Heart right ventricle (tissue), 16 donors: ENCODE results near the gene TRIM47. TPM values are rescaled to one million over a fixed set of nuclear protein-coding genes. Genes with fewer than 3 reads are reported as not detected.

Source experiments
- ATAC-seq, 8 donors: fragments of 200-7000 bp; cut with Tn5 transposase; one replicate each; pipeline ENCODE4 v1.9.1; 2020; ENCODE audit warnings: mild to moderate bottlenecking in 8 of 8, moderate library complexity in 8 of 8, moderate number of reproducible peaks in 1 of 8
- DNase-seq, 2 donors: peaks; one replicate each; pipeline ENCODE4 v3.0.0-alpha.2; 2020
- H3K27ac ChIP-seq, 10 donors: fragments of 200-600 bp; sonication (generic) in 2 of 10; one replicate each; pipeline versions ENCODE4 v1.5.0 to v1.8.0; 2020 to 2022; ENCODE audit warnings: mild to moderate bottlenecking in 3 of 10
- H3K27me3 ChIP-seq, 7 donors: fragments of 200-600 bp; one replicate each; pipeline ENCODE4 v1.8.0; 2021 to 2022; ENCODE audit warnings: mild to moderate bottlenecking in 2 of 7
- H3K36me3 ChIP-seq, 9 donors: fragments of 200-600 bp; sonication (generic) in 1 of 9; one replicate each; pipeline versions ENCODE4 v1.5.0 to v1.8.0; 2020 to 2022; ENCODE audit warnings: mild to moderate bottlenecking in 2 of 9
- H3K4me1 ChIP-seq, 9 donors: fragments of 200-600 bp; sonication (generic) in 1 of 9; one replicate each; pipeline versions ENCODE4 v1.5.0 to v1.8.0; 2020 to 2022; ENCODE audit warnings: mild to moderate bottlenecking in 4 of 9
- H3K4me3 ChIP-seq, 10 donors: fragments of 200-600 bp; sonication (generic) in 2 of 10; one replicate each; pipeline versions ENCODE4 v1.5.0 to v1.8.0; 2020 to 2022; ENCODE audit warnings: mild to moderate bottlenecking in 7 of 10, moderate library complexity in 2 of 10
- H3K9me3 ChIP-seq, 11 donors: fragments of 200-600 bp in 10 of 11; sonication (generic) in 2 of 11; one replicate each; pipeline versions ENCODE4 v1.5.0 to v1.8.0; 2013 to 2022; ENCODE audit warnings: mild to moderate bottlenecking in 2 of 11, control low read depth in 1 of 11, moderate library complexity in 1 of 11
- CTCF ChIP-seq, 9 donors: fragments of 200-600 bp; sonication (generic) in 2 of 9; IDR thresholded peaks; one replicate each; pipeline versions ENCODE4 v1.5.0 to v1.8.0; 2021 to 2022; ENCODE audit warnings: antibody characterized with exemption in 9 of 9, mild to moderate bottlenecking in 5 of 9, moderate library complexity in 1 of 9
- WGBS, 2 donors: extraction: QIAGEN DNeasy Blood & Tissue Kit; methylation state at CpG; one replicate each; pipeline ENCODE4 v1.1.7; 2013; ENCODE audit warnings: inconsistent platforms in 1 of 2; 5-methylcytosine and 5-hydroxymethylcytosine counted together
- intact Hi-C, 10 donors: fragments of 100-400 bp; cut with DNase I; formaldehyde crosslinking; loops; one replicate each; pipeline versions ENCODE4 v1.11.1 to v1.14.2; 2022
- polyA plus RNA-seq, 2 donors: library from polyadenylated mRNA; stranded (reverse); fragments of 200-250 nt; gene quantifications; one replicate each; pipeline ENCODE4 v1.2.3, GENCODE V29; 2013
- total RNA-seq, 10 donors: library from RNA; stranded (reverse); fragmentation: NEBNext Ultra II Directional in 3 of 10; extraction: Animal tissue kit (Norgen Biotek cat#: 25700) in 3 of 10; gene quantifications; one replicate each; pipeline versions ENCODE4 v1.2.1 to v1.2.4, GENCODE V29; 2021 to 2023
- donor health status: Arrhythmogenic right ventricular cardiomyopathy.
- donor health status: ischemic (EF 13 %, LVEDD 7.1; RV severe dilation, severe dysfunction).
- donor health status: healthy with polysubstance abuse.
- donor health status: DM: no; HTN: yes; CAD: no.
- donor health status: DM: no; HTN: no; CAD: no.
- donor health status: ischemic (EF 25% LVEDD 6.9; RV normal size, moderate dysfunction).
- donor health status: ischemic (EF 25% LVEDD 5.7; RV mildly dilated, moderate dysfunction).
- donor health status: healthy.
- donor health status: DM: yes; HTN: yes; CAD: no.
- donor health status: Ischemic cardiomyopathy.
- donor health status: ischemic (EF 35%, LVEDD 5.7; RV mildly dilated, moderate dysfunction).
- donor health status: nonischemic (EF 11% LVEDD 7.7; RV severe dilation, severe dysfunction).
- donor health status: DM: yes; HTN: yes; CAD: no.
- donor health status: PGD.
- donor health status: ischemic (EF 29% LVEDD 5.4; RV normal size, mild dysfunction).
- donor health status: nonischemic (EF 23%, LVEDD 6.1; RV moderate dilation, normal function).

The TRIM47 gene
- total and polyA plus RNA-seq, 12 donors: 9.3 to 53.1 (median 22.5) TPM

GRCh38 chr17:75850928-75851692 lies 27.3 kb downstream of the TRIM47 start:
- peak in 2 of 8 donors; percentile 6 to 11 for ATAC-seq

GRCh38 chr17:75849724-75850123 lies 28.7 kb downstream of the TRIM47 start:
- DNase-seq: no peak
- no peaks in the 10 kb centered on the region for H3K27me3 ChIP-seq
- no peak for TF ChIP-seq CTCF (IDR thresholded peaks at IDR 0.05)
- peaks cover 65 to 100% (median 96%) of the 10 kb centered on the region in 9 donors for H3K4me1 ChIP-seq
- intact Hi-C loops: loop anchor here in 1 of 10 donors (5.0 kb wide), 1 partner anchor 72 kb away; a partner anchor contains a TSS
- WGBS, 2 donors: 53 to 61% methylated on average over 9 of the region's 9 CpGs
- H3K27ac ChIP-seq: peak overlapping the region; percentile 20 to 92 (median 86)
- H3K9me3 ChIP-seq: no peaks in the 10 kb centered on the region
- H3K4me3 ChIP-seq: peak overlapping the region in 2 of 10 donors; percentile 0
- peaks cover 0 to 83% (median 34%) of the 10 kb centered on the region in 9 donors for H3K36me3 ChIP-seq
- ATAC-seq: no peak

More at GRCh38 chr17:75850928-75851692, 27.3 kb downstream of the TRIM47 start:
- WGBS, 2 donors: 66 to 72% methylated on average over 12 of the region's 12 CpGs
- H3K4me3 ChIP-seq: no peak overlapping the region
- H3K4me1 ChIP-seq: peaks cover 52 to 90% (median 83%) of the 10 kb centered on the region in 9 donors
- DNase-seq: peak in 1 of 2 donors; percentile 44
- peak overlapping the region; percentile 58 to 92 (median 82) for H3K27ac ChIP-seq
- no peaks in the 10 kb centered on the region for H3K27me3 ChIP-seq
- no peaks in the 10 kb centered on the region for H3K9me3 ChIP-seq
- TF ChIP-seq CTCF (IDR thresholded peaks at IDR 0.05): no peak
- intact Hi-C loops: no loop called here
- H3K36me3 ChIP-seq: peaks cover 0 to 74% (median 34%) of the 10 kb centered on the region in 9 donors

GRCh38 chr17:75849279-75849646 lies 29.1 kb downstream of the TRIM47 start:
- Histone ChIP-seq H3K9me3 (no peaks in the 10 kb centered on the region), H3K27me3 (no peaks in the 10 kb centered on the region), H3K36me3 (peaks cover 0 to 83% (median 34%) of the 10 kb centered on the region in 9 donors), H3K4me3 (peak overlapping the region in 2 of 10 donors; percentile 0), H3K4me1 (peaks cover 68 to 100% (median 96%) of the 10 kb centered on the region in 9 donors), H3K27ac (peak overlapping the region; percentile 20 to 92 (median 86))
- intact Hi-C loops: loop anchor here in 1 of 10 donors (5.0 kb wide), 1 partner anchor 72 kb away; a partner anchor contains a TSS
- WGBS, 2 donors: 69 to 71% methylated on average over 11 of the region's 11 CpGs
- DNase-seq: no peak
- no peak for TF ChIP-seq CTCF (IDR thresholded peaks at IDR 0.05)
- ATAC-seq: no peak

GRCh38 chr17:75848523-75849278 lies 29.7 kb downstream of the TRIM47 start:
- ATAC-seq (peak; percentile 21 to 72 (median 58)), DNase-seq (peak; percentile 79 to 80)
- Histone ChIP-seq H3K27ac (peak overlapping the region; percentile 54 to 92 (median 86)), H3K36me3 (peaks cover 0 to 83% (median 34%) of the 10 kb centered on the region in 9 donors), H3K4me1 (peaks cover 62 to 100% (median 91%) of the 10 kb centered on the region in 9 donors), H3K27me3 (no peaks in the 10 kb centered on the region), H3K9me3 (no peaks in the 10 kb centered on the region), H3K4me3 (peak overlapping the region in 2 of 10 donors; percentile 0)
- peak; percentile 37 to 78 (median 68) for TF ChIP-seq CTCF (IDR thresholded peaks at IDR 0.05)
- WGBS, 2 donors: 39 to 44% methylated on average over 16 of the region's 16 CpGs
- intact Hi-C loops: loop anchor here in 1 of 10 donors (5.0 kb wide), 1 partner anchor 71 kb away; a partner anchor contains a TSS
